Head of caudate nucleus (tissue), 42 donors: ENCODE data around the gene TTC4.
A peak's percentile ranks its signal among the peaks of the same experiment; 100 is the strongest.

Experiments used
- DNase-seq, 42 donors: peaks; one replicate each; pipeline versions ENCODE4 v3.0.0 to v3.0.0-alpha.2; 2020 to 2021; ENCODE audit warnings: mixed read lengths in 7 of 42
- intact Hi-C: fragments of 100-400 bp; cut with DNase I; formaldehyde crosslinking; loops from one replicate; pipeline ENCODE4 v1.15.0; 2022

Gene TTC4, protein sequence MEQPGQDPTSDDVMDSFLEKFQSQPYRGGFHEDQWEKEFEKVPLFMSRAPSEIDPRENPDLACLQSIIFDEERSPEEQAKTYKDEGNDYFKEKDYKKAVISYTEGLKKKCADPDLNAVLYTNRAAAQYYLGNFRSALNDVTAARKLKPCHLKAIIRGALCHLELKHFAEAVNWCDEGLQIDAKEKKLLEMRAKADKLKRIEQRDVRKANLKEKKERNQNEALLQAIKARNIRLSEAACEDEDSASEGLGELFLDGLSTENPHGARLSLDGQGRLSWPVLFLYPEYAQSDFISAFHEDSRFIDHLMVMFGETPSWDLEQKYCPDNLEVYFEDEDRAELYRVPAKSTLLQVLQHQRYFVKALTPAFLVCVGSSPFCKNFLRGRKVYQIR

DNA sequence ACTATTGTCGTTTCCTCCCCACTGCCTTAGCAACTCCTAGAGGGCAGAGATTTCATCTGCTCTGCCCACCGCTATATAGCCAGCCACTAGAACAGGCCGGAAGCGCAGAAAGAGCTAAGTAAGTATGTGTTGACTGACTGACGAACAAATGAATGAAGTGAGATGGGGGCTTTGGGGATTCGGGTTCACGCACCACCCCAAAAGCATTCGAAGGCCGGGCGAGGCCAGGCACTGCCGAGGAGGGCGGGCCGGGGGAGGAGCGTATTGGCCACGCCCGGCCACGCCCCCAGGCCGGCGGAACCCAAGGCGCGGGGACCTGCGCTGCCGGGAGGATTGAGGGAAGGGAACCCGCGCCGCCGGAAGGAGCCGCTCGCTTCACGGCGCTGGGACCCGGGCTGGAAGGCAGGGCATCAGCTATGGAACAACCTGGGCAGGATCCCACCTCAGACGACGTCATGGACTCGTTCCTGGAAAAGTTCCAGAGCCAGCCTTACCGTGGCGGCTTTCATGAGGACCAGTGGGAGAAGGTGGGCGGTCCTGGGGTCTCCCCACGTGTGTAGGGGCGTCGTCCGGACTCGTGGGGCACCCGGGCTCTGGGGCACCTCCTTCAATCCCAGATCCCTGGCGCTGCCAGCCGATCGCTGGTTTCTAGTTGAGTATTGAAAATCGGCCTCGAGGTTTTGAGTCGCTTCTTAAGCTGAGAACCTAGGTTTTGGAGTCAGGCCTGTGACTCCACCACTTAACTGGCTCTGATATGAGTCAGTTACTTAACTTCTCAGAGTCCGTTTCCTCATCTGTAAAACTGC, at the start of gene TTC4:
TTC4 (plus strand) TSS at position 369 of the 806 bp plus-strand sequence; CDS start at position 417, 48 bp downstream.
- intact Hi-C loops: loop anchor here (5.0 kb wide), 1 partner anchor 47 kb away; the partner anchor contains the start of gene PARS2
- DNase-seq: peak; percentile 60 to 96 (median 90)

- intact Hi-C loops: no loop called here
- no peak for DNase-seq
These were observed 49.3 kb upstream of the TTC4 start for GRCh38 chr1:54666333-54666732.

- intact Hi-C loops: no loop called here
- DNase-seq: no peak
These were observed 47.9 kb upstream of the TTC4 start for GRCh38 chr1:54667797-54668196.

DNA sequence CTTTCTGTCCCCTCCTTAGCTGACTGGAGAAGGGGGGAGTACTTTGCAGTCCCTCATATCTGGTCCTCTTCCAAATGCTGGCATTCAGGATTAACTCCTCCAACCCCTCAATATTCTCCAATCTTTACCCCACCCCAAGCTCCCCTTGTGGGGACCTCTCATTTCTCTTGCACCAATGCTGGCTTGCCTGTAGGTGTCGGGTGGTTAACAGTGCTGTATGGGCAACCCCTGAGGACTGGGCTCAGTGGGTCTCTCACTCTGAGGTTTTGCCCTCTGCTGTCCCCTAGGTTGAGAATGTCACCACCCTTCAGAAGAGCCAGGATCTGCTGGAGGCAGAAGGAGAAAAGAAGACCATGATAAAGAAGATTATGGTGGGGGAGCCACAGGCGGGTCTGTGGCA, 47.1 kb upstream of the TTC4 start:
- intact Hi-C loops: no loop called here
- peak in 1 of 42 donors; percentile 12 for DNase-seq

DNA sequence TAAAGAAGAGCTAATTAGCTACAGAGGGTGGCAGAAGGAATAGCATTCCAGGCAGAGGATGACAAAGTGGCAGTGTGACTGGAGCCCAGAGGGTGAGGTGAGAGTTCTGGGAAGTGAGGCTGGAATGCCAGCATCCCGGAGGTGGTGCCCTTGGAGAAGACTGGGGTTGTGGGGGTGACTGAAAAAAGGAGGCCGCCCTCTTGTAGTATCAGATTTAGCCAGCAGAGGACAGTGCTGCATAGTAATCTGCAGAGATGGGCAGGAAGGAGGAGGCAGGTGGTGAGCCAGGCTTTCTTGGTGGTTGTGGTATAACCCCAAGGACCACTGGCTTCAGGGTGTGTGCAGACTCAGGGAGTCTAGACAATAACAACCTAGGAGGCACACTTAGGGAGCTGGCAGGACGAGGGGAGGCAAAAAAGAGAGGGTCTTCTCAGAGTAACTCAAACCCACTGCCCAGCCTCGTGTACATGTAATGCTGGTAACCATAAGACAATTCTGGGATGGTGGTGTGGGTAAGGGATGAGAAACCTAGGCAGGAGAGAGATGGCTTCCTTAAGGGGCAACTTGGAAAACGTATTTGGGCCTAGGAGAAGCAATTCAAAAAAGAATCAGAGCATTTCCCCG, 43.6 kb upstream of the TTC4 start:
- peak; percentile 15 to 82 (median 58) for DNase-seq
- intact Hi-C loops: no loop called here

- intact Hi-C loops: no loop called here
- no peak for DNase-seq
These were observed 36.7 kb upstream of the TTC4 start for GRCh38 chr1:54678776-54679643.

DNA sequence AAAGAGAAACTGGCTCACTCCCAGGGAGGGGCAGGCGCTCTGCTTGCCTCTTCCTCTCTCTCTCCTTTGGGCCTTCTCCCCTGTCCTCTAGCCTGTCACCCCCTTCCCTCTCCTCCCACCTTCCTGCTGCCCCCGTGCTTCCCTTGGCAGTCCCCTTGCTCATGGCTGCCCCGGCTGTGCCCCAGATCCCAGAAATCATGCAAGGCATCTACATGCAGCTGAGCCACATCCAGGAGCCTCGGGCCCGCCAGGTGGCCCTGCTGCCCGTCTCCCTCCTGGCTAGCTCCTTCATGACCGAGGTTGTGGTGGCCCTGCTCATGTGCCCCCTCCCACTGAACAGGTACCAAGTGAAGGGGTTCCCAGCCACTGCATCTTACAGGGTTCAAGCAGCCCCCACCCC, 36.0 kb upstream of the TTC4 start:
- DNase-seq: no peak
- intact Hi-C loops: no loop called here

DNA sequence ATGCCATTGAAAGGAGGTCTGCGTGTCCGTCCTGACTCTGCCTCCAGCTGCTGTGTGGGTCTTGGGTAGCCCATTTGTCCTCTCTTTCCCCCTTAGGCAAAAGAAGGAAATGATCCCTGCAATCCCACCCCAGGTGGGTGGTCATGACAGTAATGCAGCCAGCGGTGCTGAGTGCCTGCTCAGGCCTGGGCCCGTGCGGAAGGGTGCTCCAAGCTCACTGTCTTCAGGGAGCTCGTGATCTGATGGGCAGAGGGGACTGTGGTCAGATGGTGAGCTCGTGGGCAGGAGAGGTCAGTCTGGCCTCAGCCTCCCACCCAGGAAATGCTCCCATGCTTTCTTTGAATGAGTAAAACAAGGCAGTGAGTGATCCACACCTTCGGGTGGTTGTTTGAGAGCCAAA, 35.3 kb upstream of the TTC4 start:
- intact Hi-C loops: no loop called here
- DNase-seq: no peak

DNA sequence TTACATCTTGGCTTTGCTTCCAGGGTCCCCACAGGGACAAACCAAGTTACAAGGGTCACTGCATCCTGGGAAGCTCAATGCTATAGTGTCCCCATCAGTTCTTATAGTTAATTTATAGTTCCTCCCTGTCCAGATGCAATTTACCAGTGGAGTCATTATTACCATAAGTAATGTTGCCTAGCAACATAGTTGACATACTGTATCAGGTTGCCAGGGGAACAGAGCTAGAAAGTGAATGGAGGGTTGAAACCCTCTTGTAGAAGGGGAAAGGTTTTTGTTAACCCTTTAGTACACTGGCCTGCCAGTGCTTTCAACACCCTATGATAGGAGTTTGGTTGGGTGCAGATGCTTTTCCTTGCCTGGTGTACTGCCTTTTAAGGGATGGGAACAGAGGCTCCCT, 34.3 kb upstream of the TTC4 start:
- intact Hi-C loops: no loop called here
- DNase-seq: peak in 1 of 42 donors; percentile 32

DNA sequence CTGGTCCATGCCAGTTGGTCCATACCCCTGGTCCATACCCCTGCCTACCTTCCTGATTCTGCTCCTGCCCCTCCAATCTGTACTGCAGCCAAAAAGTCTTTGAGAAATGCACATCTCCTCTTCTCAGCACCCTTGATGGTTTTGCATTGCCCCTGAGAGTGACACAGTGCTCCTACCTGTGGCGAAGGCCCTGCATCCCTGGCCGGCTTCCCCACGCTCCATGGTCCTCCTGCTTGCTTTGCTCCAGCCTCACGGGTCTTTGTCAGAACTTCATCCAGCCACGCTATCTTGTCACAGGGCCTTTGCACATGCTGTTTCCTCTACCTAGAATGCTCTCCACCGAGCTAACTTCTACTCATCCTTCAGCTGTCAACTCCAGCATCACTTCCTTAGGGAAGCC, 32.2 kb upstream of the TTC4 start:
- DNase-seq: no peak
- intact Hi-C loops: no loop called here

DNA sequence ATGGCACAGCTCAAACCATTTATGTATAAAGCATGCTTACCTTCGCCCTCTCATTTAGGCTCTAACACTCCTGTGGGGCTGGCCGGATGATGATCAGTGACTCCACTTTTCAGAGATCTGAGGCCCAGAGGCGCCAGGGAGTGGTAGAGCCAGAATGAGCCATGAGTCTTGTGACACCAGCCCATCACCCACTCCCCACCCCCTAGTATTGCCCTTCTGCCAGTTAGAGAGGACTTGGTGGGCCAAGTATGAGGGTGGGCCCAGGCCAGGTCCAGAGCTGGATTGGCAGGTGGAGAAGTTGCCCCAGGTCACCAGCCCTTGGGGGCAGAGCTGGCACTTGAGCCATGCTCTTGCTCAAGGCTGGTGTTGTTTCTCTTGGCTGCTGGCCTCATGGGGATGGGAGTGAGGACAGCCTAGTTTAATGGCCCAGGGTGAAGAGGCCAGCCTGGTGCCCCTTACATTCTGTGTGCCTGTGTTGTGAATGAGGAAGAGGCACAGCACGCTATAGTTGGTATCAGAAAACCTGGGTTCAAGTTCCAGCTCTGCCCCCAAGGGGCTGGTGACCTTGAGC, 30.2 kb upstream of the TTC4 start:
- intact Hi-C loops: no loop called here
- DNase-seq: peak in 2 of 42 donors; percentile 5 to 18

- intact Hi-C loops: no loop called here
- no peak for DNase-seq
These were observed 29.5 kb upstream of the TTC4 start for GRCh38 chr1:54686155-54686554.

- intact Hi-C loops: no loop called here
- no peak for DNase-seq
These were observed 20.9 kb upstream of the TTC4 start for GRCh38 chr1:54694771-54695170.

- no peak for DNase-seq
- intact Hi-C loops: no loop called here
These were observed 20.4 kb upstream of the TTC4 start for GRCh38 chr1:54695221-54695620.

GRCh38 chr1:54695764-54696163, 19.9 kb upstream of the TTC4 start:
- intact Hi-C loops: no loop called here
- no peak for DNase-seq

DNA sequence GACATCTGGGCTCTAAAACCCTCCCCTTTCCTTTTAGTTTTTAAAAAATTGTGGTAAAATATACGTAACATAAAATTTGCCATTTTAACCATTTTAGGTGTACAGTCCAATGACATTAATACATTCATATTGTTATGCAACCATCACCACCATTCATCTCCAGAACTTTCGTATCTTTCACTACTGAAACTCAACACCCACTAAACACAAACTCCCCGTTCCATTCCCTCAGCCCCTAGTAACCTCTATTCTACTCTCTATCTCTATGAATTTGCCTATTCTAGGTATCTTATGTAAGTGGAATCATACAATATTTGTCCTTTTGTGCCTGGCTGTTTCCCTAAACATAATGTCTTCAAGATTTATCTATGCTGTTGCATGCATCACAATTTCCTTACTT, 19.4 kb upstream of the TTC4 start:
- intact Hi-C loops: no loop called here
- no peak for DNase-seq

DNA sequence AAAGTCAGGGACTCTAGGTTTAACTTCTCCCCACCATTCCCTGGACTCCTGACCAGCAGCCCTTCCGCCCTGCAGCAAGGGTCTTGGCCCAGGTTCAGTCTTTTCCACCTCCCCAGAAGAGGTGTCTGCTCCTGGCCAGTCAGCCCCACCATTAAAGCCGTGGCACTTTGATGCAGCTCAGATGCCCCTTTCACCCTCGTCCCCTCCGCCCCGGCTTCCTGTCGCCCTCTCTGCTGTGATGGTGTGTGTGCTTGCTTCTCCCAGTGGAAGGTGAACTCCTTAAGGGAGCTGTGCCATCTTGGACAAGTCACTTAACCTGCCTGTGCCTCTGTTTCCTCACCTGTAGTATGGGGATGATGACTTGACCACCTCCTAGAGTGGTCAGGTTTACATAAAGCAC, 17.8 kb upstream of the TTC4 start:
- intact Hi-C loops: no loop called here
- peak in 2 of 42 donors; percentile 5 to 6 for DNase-seq

DNA sequence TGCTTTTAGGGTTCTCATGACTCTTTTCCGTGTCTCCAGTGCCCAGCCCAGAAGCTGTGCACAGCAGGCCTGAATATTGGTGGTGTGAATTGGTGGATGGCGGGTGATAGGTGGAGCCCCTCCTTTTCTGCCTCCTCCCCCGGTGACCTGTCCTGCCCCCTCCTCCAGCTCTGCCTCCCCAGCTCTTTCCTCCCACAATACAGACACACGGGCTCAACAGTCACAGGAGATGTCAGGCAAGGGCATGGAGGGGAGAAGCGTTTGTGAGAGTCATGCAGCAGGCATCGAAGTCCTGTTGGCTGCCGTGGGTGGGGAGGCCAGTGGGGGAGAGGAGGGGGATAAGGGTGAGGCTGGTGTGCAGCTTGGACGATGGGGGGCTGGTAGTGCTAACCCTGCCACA, 17.3 kb upstream of the TTC4 start:
- DNase-seq: peak in 2 of 42 donors; percentile 3 to 8
- intact Hi-C loops: no loop called here
